ENCODE results near the gene ATP7B. TPM values are rescaled to one million over a fixed set of nuclear protein-coding genes. Genes with fewer than 3 reads are reported as not detected.
"Not testable (repeated sequence)": the region's sequence is repeated elsewhere in the genome, so short reads cannot be mapped to it uniquely, and the experiment has no call there.

Gene ATP7B
- polyA plus RNA-seq, 3 donors = 0.39 to 0.44 TPM; not detected in 1

DNA sequence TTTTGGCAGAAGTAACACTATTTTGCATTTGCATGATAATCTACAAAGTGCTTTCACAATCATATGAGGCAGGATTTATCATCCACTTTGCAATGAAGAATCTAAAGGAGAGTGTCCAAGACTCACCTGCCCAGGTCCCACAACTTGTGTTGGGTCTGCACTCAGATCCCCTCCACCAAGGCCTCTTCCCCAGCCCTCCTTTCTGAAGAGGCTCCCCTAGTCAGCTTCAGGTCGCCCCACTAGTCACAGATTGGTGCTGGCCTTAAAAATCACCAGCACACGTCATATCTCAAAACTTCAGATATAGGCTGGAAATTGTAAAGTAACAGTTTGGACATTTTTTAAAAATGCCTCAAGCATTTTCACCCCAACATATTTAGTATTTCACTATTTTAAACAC lies 17.5 kb downstream of the ATP7B start:
- no peak overlapping the region for H3K4me2 ChIP-seq (replicated peaks; ENCODE audit: extremely low read depth, low read length, poor library complexity, severe bottlenecking)
- H3K9ac ChIP-seq (ENCODE audit: insufficient read depth, low read length, poor library complexity, severe bottlenecking) = no peak overlapping the region
- intact Hi-C loops (cut with micrococcal nuclease) = no loop called here
- peaks cover 0 to 1% (median 0%) of the 10 kb centered on the region in 7 donors for H3K9me3 Mint-ChIP-seq
- H3K27me3 ChIP-seq (ENCODE audit: control insufficient read depth in 2 of 2, insufficient read depth in 2 of 2, low read length in 2 of 2) = no peaks in the 10 kb centered on the region
- no peak overlapping the region for H2AFZ ChIP-seq (ENCODE audit: insufficient read depth, low read depth, low read length, poor library complexity, severe bottlenecking)
- no peaks in the 10 kb centered on the region for H3K36me3 ChIP-seq (replicated peaks in 1 of 2; ENCODE audit: control insufficient read depth in 1 of 2, insufficient read depth in 2 of 2, low read length in 2 of 2)
- no peak overlapping the region for H3K4me3 ChIP-seq (replicated peaks in 1 of 3; ENCODE audit: low read depth in 2 of 3, low read length in 3 of 3)
- H3K27ac ChIP-seq (ENCODE audit: low read depth in 1 of 2, low read length in 2 of 2) = no peak overlapping the region
- no peaks in the 10 kb centered on the region for H3K36me3 Mint-ChIP-seq
- H3K4me1 ChIP-seq (ENCODE audit: control insufficient read depth in 1 of 2, insufficient read depth in 2 of 2, low read length in 2 of 2) = peaks cover 10 to 13% of the 10 kb centered on the region in 2 donors
- no peaks in the 10 kb centered on the region for H3K9me3 ChIP-seq (replicated peaks in 1 of 2; ENCODE audit: control insufficient read depth in 1 of 2, insufficient read depth in 1 of 2, low read length in 2 of 2)
- no peak for DNase-seq
- no peak overlapping the region for H3K27ac Mint-ChIP-seq
- H3K4me1 Mint-ChIP-seq = peaks cover 26% of the 10 kb centered on the region
- WGBS (ENCODE audit: insufficient coverage) = no CpG with 5 or more reads among the region's 2 CpGs
- TF ChIP-seq, protein P1, sequence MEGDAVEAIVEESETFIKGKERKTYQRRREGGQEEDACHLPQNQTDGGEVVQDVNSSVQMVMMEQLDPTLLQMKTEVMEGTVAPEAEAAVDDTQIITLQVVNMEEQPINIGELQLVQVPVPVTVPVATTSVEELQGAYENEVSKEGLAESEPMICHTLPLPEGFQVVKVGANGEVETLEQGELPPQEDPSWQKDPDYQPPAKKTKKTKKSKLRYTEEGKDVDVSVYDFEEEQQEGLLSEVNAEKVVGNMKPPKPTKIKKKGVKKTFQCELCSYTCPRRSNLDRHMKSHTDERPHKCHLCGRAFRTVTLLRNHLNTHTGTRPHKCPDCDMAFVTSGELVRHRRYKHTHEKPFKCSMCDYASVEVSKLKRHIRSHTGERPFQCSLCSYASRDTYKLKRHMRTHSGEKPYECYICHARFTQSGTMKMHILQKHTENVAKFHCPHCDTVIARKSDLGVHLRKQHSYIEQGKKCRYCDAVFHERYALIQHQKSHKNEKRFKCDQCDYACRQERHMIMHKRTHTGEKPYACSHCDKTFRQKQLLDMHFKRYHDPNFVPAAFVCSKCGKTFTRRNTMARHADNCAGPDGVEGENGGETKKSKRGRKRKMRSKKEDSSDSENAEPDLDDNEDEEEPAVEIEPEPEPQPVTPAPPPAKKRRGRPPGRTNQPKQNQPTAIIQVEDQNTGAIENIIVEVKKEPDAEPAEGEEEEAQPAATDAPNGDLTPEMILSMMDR (IDR thresholded peaks at IDR 0.05) = no peak
- no peaks in the 10 kb centered on the region for H4K20me1 ChIP-seq (ENCODE audit: insufficient read depth, low read length)
- H3K79me2 ChIP-seq (ENCODE audit: insufficient read depth, low read length) = no peaks in the 10 kb centered on the region
- peaks cover 1 to 5% (median 5%) of the 10 kb centered on the region in 3 donors for H3K27me3 Mint-ChIP-seq (ENCODE audit: low read depth in 3 of 3)
- H3K4me3 Mint-ChIP-seq = no peak overlapping the region

DNA sequence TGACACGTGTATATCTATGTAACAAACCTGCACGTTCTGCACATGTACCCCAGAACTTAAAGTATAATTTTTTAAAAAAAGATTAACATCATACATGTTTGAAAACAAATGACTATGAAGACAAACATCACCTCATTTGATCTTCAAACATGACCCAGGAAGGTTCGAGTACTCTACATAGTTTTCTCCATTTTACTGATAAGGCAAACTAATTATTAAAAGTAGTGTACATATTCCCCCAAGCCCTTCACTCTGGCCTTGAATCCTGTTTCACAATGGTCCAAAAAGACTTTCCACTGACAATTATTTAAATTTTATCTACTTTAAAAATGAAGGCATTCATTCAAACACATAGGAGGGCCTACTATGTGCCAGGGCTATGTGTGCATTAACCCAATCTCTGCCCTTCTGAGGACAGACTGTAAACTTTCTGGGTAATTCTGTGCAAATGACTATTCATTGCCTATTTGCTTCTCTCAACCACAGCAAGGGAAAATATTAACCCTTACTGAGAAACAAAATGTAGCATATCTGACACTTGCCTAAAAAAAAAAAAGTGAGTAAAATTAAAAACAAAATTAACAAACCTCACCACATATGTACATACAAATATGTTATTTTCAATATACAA lies 22.1 kb downstream of the ATP7B start:
- H3K36me3 Mint-ChIP-seq = no peaks in the 10 kb centered on the region
- H3K4me1 Mint-ChIP-seq = peaks cover 7% of the 10 kb centered on the region
- Histone ChIP-seq H3K27ac (ENCODE audit: low read depth in 1 of 2, low read length in 2 of 2) (no peak overlapping the region), H3K4me1 (ENCODE audit: control insufficient read depth in 1 of 2, insufficient read depth in 2 of 2, low read length in 2 of 2) (no peaks in the 10 kb centered on the region), H3K9me3 (replicated peaks in 1 of 2; ENCODE audit: control insufficient read depth in 1 of 2, insufficient read depth in 1 of 2, low read length in 2 of 2) (no peaks in the 10 kb centered on the region), H3K79me2 (ENCODE audit: insufficient read depth, low read length) (no peaks in the 10 kb centered on the region), H3K4me3 (replicated peaks in 1 of 3; ENCODE audit: low read depth in 2 of 3, low read length in 3 of 3) (no peak overlapping the region), H3K9ac (ENCODE audit: insufficient read depth, low read length, poor library complexity, severe bottlenecking) (no peak overlapping the region), H2AFZ (ENCODE audit: insufficient read depth, low read depth, low read length, poor library complexity, severe bottlenecking) (no peak overlapping the region), H3K36me3 (replicated peaks in 1 of 2; ENCODE audit: control insufficient read depth in 1 of 2, insufficient read depth in 2 of 2, low read length in 2 of 2) (no peaks in the 10 kb centered on the region), H3K4me2 (replicated peaks; ENCODE audit: extremely low read depth, low read length, poor library complexity, severe bottlenecking) (no peak overlapping the region), H4K20me1 (ENCODE audit: insufficient read depth, low read length) (no peaks in the 10 kb centered on the region), H3K27me3 (ENCODE audit: control insufficient read depth in 2 of 2, insufficient read depth in 2 of 2, low read length in 2 of 2) (no peaks in the 10 kb centered on the region)
- WGBS (ENCODE audit: insufficient coverage) = no CpG with 5 or more reads among the region's 3 CpGs
- DNase-seq = no peak
- TF ChIP-seq, protein P1 (IDR thresholded peaks at IDR 0.05) = no peak
- H3K4me3 Mint-ChIP-seq = no peak overlapping the region
- intact Hi-C loops (cut with micrococcal nuclease) = no loop called here
- peaks cover 0 to 14% (median 2%) of the 10 kb centered on the region in 7 donors for H3K9me3 Mint-ChIP-seq
- H3K27ac Mint-ChIP-seq = no peak overlapping the region
- H3K27me3 Mint-ChIP-seq (ENCODE audit: low read depth in 3 of 3) = peaks cover 0 to 8% (median 2%) of the 10 kb centered on the region in 3 donors

- H3K79me2 ChIP-seq (ENCODE audit: insufficient read depth, low read length); H3K27me3 Mint-ChIP-seq (ENCODE audit: low read depth in 3 of 3); H3K9me3 ChIP-seq (replicated peaks in 1 of 2; ENCODE audit: control insufficient read depth in 1 of 2, insufficient read depth in 1 of 2, low read length in 2 of 2); H3K4me2 ChIP-seq (replicated peaks; ENCODE audit: extremely low read depth, low read length, poor library complexity, severe bottlenecking); H4K20me1 ChIP-seq (ENCODE audit: insufficient read depth, low read length); H3K4me3 ChIP-seq (replicated peaks in 1 of 3; ENCODE audit: low read depth in 2 of 3, low read length in 3 of 3); H3K4me1 ChIP-seq (ENCODE audit: control insufficient read depth in 1 of 2, insufficient read depth in 2 of 2, low read length in 2 of 2); H3K27ac ChIP-seq (ENCODE audit: low read depth in 1 of 2, low read length in 2 of 2); DNase-seq; H3K9ac ChIP-seq (ENCODE audit: insufficient read depth, low read length, poor library complexity, severe bottlenecking); H3K4me1 Mint-ChIP-seq; H3K27ac Mint-ChIP-seq; H3K27me3 ChIP-seq (ENCODE audit: control insufficient read depth in 2 of 2, insufficient read depth in 2 of 2, low read length in 2 of 2); H3K4me3 Mint-ChIP-seq; H3K36me3 ChIP-seq (replicated peaks in 1 of 2; ENCODE audit: control insufficient read depth in 1 of 2, insufficient read depth in 2 of 2, low read length in 2 of 2); H2AFZ ChIP-seq (ENCODE audit: insufficient read depth, low read depth, low read length, poor library complexity, severe bottlenecking); H3K36me3 Mint-ChIP-seq; intact Hi-C loops (cut with micrococcal nuclease): not testable (repeated sequence)
- peaks cover 0 to 15% (median 6%) of the 10 kb centered on the region in 7 donors for H3K9me3 Mint-ChIP-seq
- WGBS (ENCODE audit: insufficient coverage) = no CpG with 5 or more reads among the region's 4 CpGs
Observed at GRCh38 chr13:51984904-51985303, 26.3 kb downstream of the ATP7B start.
